Tibial artery (tissue), 4 donors: ENCODE data around the gene RASAL1.

Source experiments
- DNase-seq, 2 donors: peaks; one replicate each; pipeline ENCODE4 v3.0.0-alpha.2; 2019
- H3K27ac ChIP-seq, 2 donors: fragments of 200-600 bp; sonication (generic) in 1 of 2; 1 replicate in 1 of 2; 2 replicates in 1 of 2; pipeline ENCODE4 v1.5.1; 2018 to 2019; ENCODE audit warnings: mild to moderate bottlenecking in 1 of 2
- H3K27me3 ChIP-seq, 2 donors: fragments of 200-600 bp; sonication (generic) in 1 of 2; one replicate each; pipeline versions ENCODE4 v1.5.1 to v1.6.0; 2016 to 2019
- H3K36me3 ChIP-seq, 3 donors: fragments of 200-600 bp; sonication (generic) in 2 of 3; one replicate each; pipeline ENCODE4 v1.5.1; 2016 to 2019; ENCODE audit warnings: mild to moderate bottlenecking in 2 of 3
- H3K4me1 ChIP-seq, 4 donors: fragments of 200-600 bp; sonication (generic) in 2 of 4; 1 replicate in 3 of 4; 2 replicates in 1 of 4; pipeline ENCODE4 v1.5.1; 2016 to 2019
- H3K4me3 ChIP-seq, 2 donors: fragments of 200-600 bp; sonication (generic) in 1 of 2; 1 replicate in 1 of 2; 2 replicates in 1 of 2; pipeline ENCODE4 v1.5.1; 2018 to 2019; ENCODE audit warnings: mild to moderate bottlenecking in 2 of 2
- H3K9me3 ChIP-seq, 3 donors: fragments of 200-600 bp; sonication (generic) in 1 of 3; one replicate each; pipeline ENCODE4 v1.5.1; 2016 to 2019
- CTCF ChIP-seq, 2 experiments: fragments of 200-600 bp in 1 of 2; fragments of 450-650 bp in 1 of 2; IDR thresholded peaks; one replicate each; pipeline ENCODE4 v1.5.1; 2017 to 2019; ENCODE audit warnings: antibody characterized with exemption in 2 of 2, mild to moderate bottlenecking in 1 of 2, moderate library complexity in 1 of 2
- intact Hi-C: fragments of 100-400 bp; cut with DNase I; formaldehyde crosslinking; loops from one replicate; pipeline ENCODE4 v1.15.0; 2023; ENCODE audit warnings: low total_unique reads

RASAL1 gene

GRCh38 chr12:113115455-113116126, 20.0 kb downstream of the RASAL1 start:
- intact Hi-C loops = no loop called here
- H3K27me3 ChIP-seq = peaks cover 0 to 71% of the 10 kb centered on the region in 2 donors
- no peak for TF ChIP-seq CTCF (IDR thresholded peaks at IDR 0.05)
- no peak overlapping the region for H3K27ac ChIP-seq
- H3K4me3 ChIP-seq = no peak overlapping the region
- no peaks in the 10 kb centered on the region for H3K4me1 ChIP-seq
- H3K9me3 ChIP-seq = no peaks in the 10 kb centered on the region
- DNase-seq = no peak
- H3K36me3 ChIP-seq = no peaks in the 10 kb centered on the region

- DNase-seq = no peak
- TF ChIP-seq CTCF (IDR thresholded peaks at IDR 0.05) = no peak
- no peak overlapping the region for H3K4me3 ChIP-seq
- H3K36me3 ChIP-seq = no peaks in the 10 kb centered on the region
- H3K4me1 ChIP-seq = no peaks in the 10 kb centered on the region
- intact Hi-C loops = no loop called here
- no peaks in the 10 kb centered on the region for H3K9me3 ChIP-seq
- H3K27ac ChIP-seq = no peak overlapping the region
- H3K27me3 ChIP-seq = peaks cover 0 to 61% of the 10 kb centered on the region in 2 donors
Observed at GRCh38 chr12:113114447-113115178, 20.9 kb downstream of the RASAL1 start.

- no peak overlapping the region for H3K27ac ChIP-seq
- no peaks in the 10 kb centered on the region for H3K4me1 ChIP-seq
- intact Hi-C loops = no loop called here
- no peaks in the 10 kb centered on the region for H3K36me3 ChIP-seq
- H3K9me3 ChIP-seq = no peaks in the 10 kb centered on the region
- no peak for TF ChIP-seq CTCF (IDR thresholded peaks at IDR 0.05)
- DNase-seq = no peak
- peaks cover 0 to 55% of the 10 kb centered on the region in 2 donors for H3K27me3 ChIP-seq
- no peak overlapping the region for H3K4me3 ChIP-seq
Observed at GRCh38 chr12:113113397-113113796, 22.2 kb downstream of the RASAL1 start.

- no peak for TF ChIP-seq CTCF (IDR thresholded peaks at IDR 0.05)
- Histone ChIP-seq H3K4me1 (no peaks in the 10 kb centered on the region), H3K27ac (no peak overlapping the region), H3K9me3 (no peaks in the 10 kb centered on the region), H3K36me3 (no peaks in the 10 kb centered on the region), H3K27me3 (peaks cover 0 to 57% of the 10 kb centered on the region in 2 donors), H3K4me3 (no peak overlapping the region)
- no peak for DNase-seq
- intact Hi-C loops = no loop called here
Observed at GRCh38 chr12:113112043-113112899, 23.3 kb downstream of the RASAL1 start.

GRCh38 chr12:113111247-113111646, 24.3 kb downstream of the RASAL1 start:
- intact Hi-C loops = no loop called here
- H3K4me3 ChIP-seq = no peak overlapping the region

More at GRCh38 chr12:113111247-113111646, 24.3 kb downstream of the RASAL1 start:
- Histone ChIP-seq H3K4me1 (no peaks in the 10 kb centered on the region), H3K27ac (no peak overlapping the region), H3K36me3 (no peaks in the 10 kb centered on the region), H3K27me3 (peaks cover 0 to 52% of the 10 kb centered on the region in 2 donors), H3K9me3 (no peaks in the 10 kb centered on the region)
- DNase-seq = no peak
- TF ChIP-seq CTCF (IDR thresholded peaks at IDR 0.05) = no peak
